K562 (cell line): ENCODE results near the gene EGLN1. TPM values are rescaled to one million over a fixed set of nuclear protein-coding genes. Genes with fewer than 3 reads are reported as not detected.

ENCODE experiments used
- ATAC-seq: fragments of 200-7000 bp; cut with Tn5 transposase; 3 replicates; pipeline ENCODE4 v1.9.1; 2020; ENCODE audit warnings: moderate library complexity
- BruUV-seq: library from RNA; stranded (reverse); fragments of 400-500 nt; replicated peaks from 2 replicates; lab custom pipeline; 2021; lab: Mats Ljungman, UMichigan
- CTCF ChIA-PET: fragments of 300-600 bp; formaldehyde crosslinking; extraction: SDS; loops from one replicate; lab custom pipeline; 2021; ENCODE audit warnings: low intra/inter-chr PET ratio; lab: Yijun Ruan, JAX
- POLR2A ChIA-PET: fragments of 300-600, 350-650 bp; sonication (Branson Sonifier 250); formaldehyde crosslinking; extraction: SDS; loops from one replicate; lab custom pipeline; 2021; ENCODE audit warnings: antibody characterized with exemption, inconsistent platforms; lab: Yijun Ruan, JAX
- DNase-seq, 4 experiments: peaks; one replicate each; pipeline versions ENCODE4 v3.0.0 to v3.0.0-alpha.2; 2011 to 2018; ENCODE audit warnings: low spot score in 3 of 4, mixed read lengths in 3 of 4; ENCODE audit errors: extremely low read depth in 1 of 4
- FAIRE-seq: peaks from 2 replicates; lab custom pipeline; 2011; peaks lifted over from hg19 to GRCh38; lab: Jason Lieb, UNC
- H2AFZ ChIP-seq: 2 replicates; pipeline ENCODE4 v1.6.0; 2011; ENCODE audit warnings: low read depth, low read length, control low read depth, inconsistent platforms
- H3K27ac ChIP-seq: fragments of 200-600 bp; 3 replicates; pipeline ENCODE4 v1.8.0; 2011; ENCODE audit warnings: low read depth, mild to moderate bottlenecking, control low read depth, inconsistent platforms, low read length, moderate library complexity, mixed read lengths; ENCODE audit errors: extremely low read depth
- H3K27me3 ChIP-seq, 2 experiments: fragments of 300-600 bp in 1 of 2; 2 replicates in 1 of 2; 3 replicates in 1 of 2; pipeline versions ENCODE4 v1.6.0 to v1.8.0; 2011; ENCODE audit warnings: inconsistent platforms in 2 of 2, low read length in 2 of 2, mild to moderate bottlenecking in 1 of 2, mixed read lengths in 1 of 2, moderate library complexity in 1 of 2; ENCODE audit not compliant: control insufficient read depth in 2 of 2, insufficient read depth in 2 of 2
- H3K36me3 ChIP-seq: fragments of 300-600 bp; 3 replicates; pipeline ENCODE4 v1.8.0; 2011; ENCODE audit warnings: mild to moderate bottlenecking, low read length, inconsistent platforms; ENCODE audit not compliant: control insufficient read depth, insufficient read depth
- H3K4me1 ChIP-seq, 2 experiments: fragments of 200-600 bp in 1 of 2; replicated peaks in 1 of 2; 2 replicates in 1 of 2; 3 replicates in 1 of 2; pipeline versions ENCODE4 v1.5.1 to v1.8.0; 2011; ENCODE audit warnings: inconsistent platforms in 2 of 2, low read length in 2 of 2, mild to moderate bottlenecking in 1 of 2, mixed read lengths in 1 of 2, moderate library complexity in 1 of 2; ENCODE audit not compliant: control insufficient read depth in 2 of 2, insufficient read depth in 2 of 2
- H3K4me2 ChIP-seq: 2 replicates; pipeline ENCODE4 v1.6.1; 2011; ENCODE audit warnings: low read length, control low read depth, inconsistent platforms, mixed read lengths; ENCODE audit not compliant: insufficient read depth
- H3K4me3 ChIP-seq: fragments of 200-600 bp; sonication (generic), shearing (Covaris generic); 2 replicates; pipeline ENCODE4 v1.5.1; 2016; ENCODE audit warnings: control low read depth, inconsistent platforms
- H3K79me2 ChIP-seq: fragments of 200-600 bp; 3 replicates; pipeline ENCODE4 v1.8.0; 2011; ENCODE audit warnings: low read length, inconsistent platforms; ENCODE audit not compliant: control insufficient read depth, insufficient read depth
- H3K9ac ChIP-seq, 2 experiments: 2 replicates each; pipeline versions ENCODE4 v1.6.0 to v1.6.1; 2011; ENCODE audit warnings: low read depth in 2 of 2, low read length in 2 of 2, control low read depth in 1 of 2, inconsistent platforms in 1 of 2, mild to moderate bottlenecking in 1 of 2, mixed read lengths in 1 of 2; ENCODE audit not compliant: insufficient read depth in 1 of 2
- H3K9me1 ChIP-seq: one replicate; pipeline ENCODE4 v1.6.0; 2011; ENCODE audit warnings: inconsistent platforms, mild to moderate bottlenecking, low read length, moderate library complexity; ENCODE audit not compliant: control insufficient read depth, insufficient read depth
- H3K9me3 ChIP-seq: replicated peaks from 2 replicates; pipeline ENCODE4 v1.5.1; 2011; ENCODE audit warnings: low read depth, low read length, inconsistent platforms; ENCODE audit not compliant: control insufficient read depth, insufficient read depth
- H4K20me1 ChIP-seq: replicated peaks from 2 replicates; pipeline ENCODE4 v1.6.1; 2011; ENCODE audit warnings: low read length, inconsistent platforms, mixed read lengths; ENCODE audit not compliant: control insufficient read depth, insufficient read depth
- STAT5B ChIP-seq: fragments of 250-450 bp; sonication (Bioruptor Pico); IDR thresholded peaks from 2 replicates; pipeline ENCODE4 v1.8.0; 2021; ENCODE audit warnings: mild to moderate bottlenecking, inconsistent platforms
- WHSC1 ChIP-seq: IDR thresholded peaks from one replicate; pipeline ENCODE4 v1.6.1; 2012; ENCODE audit warnings: low read length, control low read depth, inconsistent platforms
- ZNF551 ChIP-seq: fragments of 250-450 bp; sonication (Bioruptor Pico); IDR thresholded peaks from 2 replicates; pipeline ENCODE4 v1.5.0; 2021; ENCODE audit warnings: mild to moderate bottlenecking, moderate library complexity
- ZNF778 ChIP-seq: fragments of 450-650 bp; formaldehyde crosslinking; IDR thresholded peaks from 2 replicates; pipeline ENCODE4 v1.4.0; 2020; ENCODE audit warnings: mild to moderate bottlenecking, moderate library complexity
- WGBS: fragments of 100-300 bp; shearing (Covaris generic); methylation state at CpG from one replicate; pipeline ENCODE4 v1.1.6; 2016; ENCODE audit warnings: low coverage, mixed read lengths; ENCODE audit not compliant: insufficient coverage; ENCODE audit errors: missing lambda C conversion rate; 5-methylcytosine and 5-hydroxymethylcytosine counted together
- in situ Hi-C: fragments of 300-500 bp; cut with MboI; formaldehyde crosslinking; loops from 4 replicates; pipeline ENCODE4 v1.15.0; 2018; ENCODE audit warnings: inconsistent platforms, mixed read lengths
- intact Hi-C: fragments of 100-400 bp; cut with micrococcal nuclease; formaldehyde crosslinking; loops from 2 replicates; pipeline ENCODE4 v1.14.2; 2022
- polyA plus RNA-seq, 8 experiments: library from polyadenylated mRNA; depleted of rRNA in 4 of 8; stranded (reverse) in 5 of 8; unstranded in 3 of 8; fragments of >200 nt; fragmentation: Nextera tagmentation in 2 of 8; fragmentation: Illumina TruSeq in 1 of 8; extraction: Ambion mirVana in 2 of 8; extraction: Trizol in 1 of 8; gene quantifications; 2 replicates each; pipeline versions ENCODE4 v1.2.1 to v1.2.3, GENCODE V29; 2011 to 2014; ENCODE audit warnings: inconsistent platforms in 1 of 8, missing spikeins in 1 of 8
- total RNA-seq, 7 experiments: library from RNA; depleted of rRNA in 6 of 7; stranded (reverse); fragments of >200 nt in 6 of 7; fragmentation: Illumina TruSeq in 2 of 7; extraction: Trizol in 2 of 7; gene quantifications; 2 replicates each; pipeline versions ENCODE4 v1.2.1 to v1.2.3, GENCODE V29; 2011 to 2021; ENCODE audit warnings: low replicate concordance in 1 of 7
- TF ChIP-seq, protein P1 (sequence below): IDR thresholded peaks from 2 replicates; pipeline ENCODE4 v1.6.1; 2014; ENCODE audit warnings: antibody characterized with exemption
- TF ChIP-seq, protein P2 (sequence below): fragments of 450-650 bp; formaldehyde crosslinking; conservative IDR thresholded peaks from 2 replicates; pipeline ENCODE4 v1.4.0; 2022; ENCODE audit warnings: mild to moderate bottlenecking, missing genetic modification characterization
- TF ChIP-seq, protein P3 (sequence below): sonication (generic); formaldehyde crosslinking; IDR thresholded peaks from 2 replicates; pipeline ENCODE4 v1.8.0; 2022; ENCODE audit warnings: mild to moderate bottlenecking, missing genetic modification reagents
- TF ChIP-seq, protein P4 (sequence below): fragments of 250-450 bp; sonication (Bioruptor Pico); IDR thresholded peaks from 2 replicates; pipeline ENCODE4 v1.5.0; 2021
- TF ChIP-seq, protein P5 (sequence below), 2 experiments: fragments of 450-650 bp; formaldehyde crosslinking in 1 of 2; IDR thresholded peaks; 2 replicates each; pipeline versions ENCODE4 v1.4.0 to v1.6.1; 2014 to 2020; ENCODE audit warnings: mild to moderate bottlenecking in 2 of 2, borderline replicate concordance in 1 of 2, low read depth in 1 of 2

The EGLN1 gene
- total and polyA plus RNA-seq, 9 of the 15 experiments (the other 6 are each of a cell fraction or from before 2014, with no cell fraction given) = 5.2 to 54.3 (median 24.6) TPM

DNA sequence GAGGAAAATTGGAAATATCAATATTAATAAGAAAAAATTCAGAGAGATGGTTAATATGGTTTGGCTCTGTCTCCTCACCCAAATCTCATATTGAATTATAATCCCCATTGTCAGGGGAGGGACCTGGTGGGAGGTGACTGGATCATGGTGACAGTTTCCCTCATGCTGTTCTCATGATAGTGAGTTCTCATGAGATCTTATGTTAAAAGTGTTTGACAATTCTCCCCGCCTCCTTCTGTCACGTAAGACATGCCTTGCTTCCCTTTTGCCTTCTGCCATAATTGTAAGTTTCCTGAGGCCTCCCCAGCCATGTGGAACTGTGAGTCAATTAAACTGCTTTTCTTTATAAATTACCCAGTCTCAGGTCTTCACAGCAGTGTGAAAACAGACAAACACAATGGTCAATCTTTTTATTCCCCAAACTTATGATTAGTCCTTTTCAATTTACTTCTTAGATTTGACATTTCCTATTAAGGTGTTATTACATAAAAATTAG, 11.0 kb downstream of the EGLN1 start:
- Histone ChIP-seq H3K27me3 (no peaks in the 10 kb centered on the region), H3K9me3 (no peaks in the 10 kb centered on the region), H3K4me3 (no peak overlapping the region), H3K4me2 (no peak overlapping the region), H2AFZ (no peak overlapping the region), H3K9ac (no peak overlapping the region), H4K20me1 (peaks cover 20% of the 10 kb centered on the region), H3K79me2 (peaks cover 99% of the 10 kb centered on the region), H3K4me1 (peaks cover 14 to 16% of the 10 kb centered on the region in 2 experiments; a peak in 4 of 5 replicates), H3K27ac (no peak overlapping the region), H3K36me3 (peaks cover 65% of the 10 kb centered on the region), H3K9me1 (no peaks in the 10 kb centered on the region)
- POLR2A ChIA-PET = interaction anchor here (1.5 to 3.7 kb wide), 2 partner anchors 10 to 16 kb away, joined by 3 to 18 read pairs; partner anchors contain the start of gene EGLN1
- intact Hi-C loops (no loop called here), in situ Hi-C loops (no loop called here)
- 76% methylated on average over 2 of the region's 2 CpGs for WGBS
- ATAC-seq (no peak), DNase-seq (no peak), FAIRE-seq (no peak)
- CTCF ChIA-PET = no interaction called here
- BruUV-seq = no TSS peak
- TF ChIP-seq STAT5B (CRISPR knock-in tag) (no peak), WHSC1 (no peak), ZNF551 (CRISPR knock-in tag) (no peak), ZNF778 (CRISPR knock-in tag) (no peak)
- TF ChIP-seq, protein P1, sequence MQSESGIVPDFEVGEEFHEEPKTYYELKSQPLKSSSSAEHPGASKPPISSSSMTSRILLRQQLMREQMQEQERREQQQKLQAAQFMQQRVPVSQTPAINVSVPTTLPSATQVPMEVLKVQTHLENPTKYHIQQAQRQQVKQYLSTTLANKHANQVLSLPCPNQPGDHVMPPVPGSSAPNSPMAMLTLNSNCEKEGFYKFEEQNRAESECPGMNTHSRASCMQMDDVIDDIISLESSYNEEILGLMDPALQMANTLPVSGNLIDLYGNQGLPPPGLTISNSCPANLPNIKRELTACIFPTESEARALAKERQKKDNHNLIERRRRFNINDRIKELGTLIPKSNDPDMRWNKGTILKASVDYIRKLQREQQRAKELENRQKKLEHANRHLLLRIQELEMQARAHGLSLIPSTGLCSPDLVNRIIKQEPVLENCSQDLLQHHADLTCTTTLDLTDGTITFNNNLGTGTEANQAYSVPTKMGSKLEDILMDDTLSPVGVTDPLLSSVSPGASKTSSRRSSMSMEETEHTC = no peak
- TF ChIP-seq, protein P2, sequence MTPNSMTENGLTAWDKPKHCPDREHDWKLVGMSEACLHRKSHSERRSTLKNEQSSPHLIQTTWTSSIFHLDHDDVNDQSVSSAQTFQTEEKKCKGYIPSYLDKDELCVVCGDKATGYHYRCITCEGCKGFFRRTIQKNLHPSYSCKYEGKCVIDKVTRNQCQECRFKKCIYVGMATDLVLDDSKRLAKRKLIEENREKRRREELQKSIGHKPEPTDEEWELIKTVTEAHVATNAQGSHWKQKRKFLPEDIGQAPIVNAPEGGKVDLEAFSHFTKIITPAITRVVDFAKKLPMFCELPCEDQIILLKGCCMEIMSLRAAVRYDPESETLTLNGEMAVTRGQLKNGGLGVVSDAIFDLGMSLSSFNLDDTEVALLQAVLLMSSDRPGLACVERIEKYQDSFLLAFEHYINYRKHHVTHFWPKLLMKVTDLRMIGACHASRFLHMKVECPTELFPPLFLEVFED (CRISPR knock-in tag) = no peak
- TF ChIP-seq, protein P3, sequence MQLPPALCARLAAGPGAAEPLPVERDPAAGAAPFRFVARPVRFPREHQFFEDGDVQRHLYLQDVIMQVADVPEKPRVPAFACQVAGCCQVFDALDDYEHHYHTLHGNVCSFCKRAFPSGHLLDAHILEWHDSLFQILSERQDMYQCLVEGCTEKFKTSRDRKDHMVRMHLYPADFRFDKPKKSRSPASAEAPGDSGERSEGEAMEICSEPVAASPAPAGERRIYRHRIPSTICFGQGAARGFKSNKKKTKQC (CRISPR knock-in tag) = no peak
- TF ChIP-seq, protein P4, sequence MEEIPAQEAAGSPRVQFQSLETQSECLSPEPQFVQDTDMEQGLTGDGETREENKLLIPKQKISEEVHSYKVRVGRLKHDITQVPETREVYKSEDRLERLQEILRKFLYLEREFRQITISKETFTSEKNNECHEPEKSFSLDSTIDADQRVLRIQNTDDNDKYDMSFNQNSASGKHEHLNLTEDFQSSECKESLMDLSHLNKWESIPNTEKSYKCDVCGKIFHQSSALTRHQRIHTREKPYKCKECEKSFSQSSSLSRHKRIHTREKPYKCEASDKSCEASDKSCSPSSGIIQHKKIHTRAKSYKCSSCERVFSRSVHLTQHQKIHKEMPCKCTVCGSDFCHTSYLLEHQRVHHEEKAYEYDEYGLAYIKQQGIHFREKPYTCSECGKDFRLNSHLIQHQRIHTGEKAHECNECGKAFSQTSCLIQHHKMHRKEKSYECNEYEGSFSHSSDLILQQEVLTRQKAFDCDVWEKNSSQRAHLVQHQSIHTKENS (CRISPR knock-in tag) = no peak
- TF ChIP-seq, protein P5, sequence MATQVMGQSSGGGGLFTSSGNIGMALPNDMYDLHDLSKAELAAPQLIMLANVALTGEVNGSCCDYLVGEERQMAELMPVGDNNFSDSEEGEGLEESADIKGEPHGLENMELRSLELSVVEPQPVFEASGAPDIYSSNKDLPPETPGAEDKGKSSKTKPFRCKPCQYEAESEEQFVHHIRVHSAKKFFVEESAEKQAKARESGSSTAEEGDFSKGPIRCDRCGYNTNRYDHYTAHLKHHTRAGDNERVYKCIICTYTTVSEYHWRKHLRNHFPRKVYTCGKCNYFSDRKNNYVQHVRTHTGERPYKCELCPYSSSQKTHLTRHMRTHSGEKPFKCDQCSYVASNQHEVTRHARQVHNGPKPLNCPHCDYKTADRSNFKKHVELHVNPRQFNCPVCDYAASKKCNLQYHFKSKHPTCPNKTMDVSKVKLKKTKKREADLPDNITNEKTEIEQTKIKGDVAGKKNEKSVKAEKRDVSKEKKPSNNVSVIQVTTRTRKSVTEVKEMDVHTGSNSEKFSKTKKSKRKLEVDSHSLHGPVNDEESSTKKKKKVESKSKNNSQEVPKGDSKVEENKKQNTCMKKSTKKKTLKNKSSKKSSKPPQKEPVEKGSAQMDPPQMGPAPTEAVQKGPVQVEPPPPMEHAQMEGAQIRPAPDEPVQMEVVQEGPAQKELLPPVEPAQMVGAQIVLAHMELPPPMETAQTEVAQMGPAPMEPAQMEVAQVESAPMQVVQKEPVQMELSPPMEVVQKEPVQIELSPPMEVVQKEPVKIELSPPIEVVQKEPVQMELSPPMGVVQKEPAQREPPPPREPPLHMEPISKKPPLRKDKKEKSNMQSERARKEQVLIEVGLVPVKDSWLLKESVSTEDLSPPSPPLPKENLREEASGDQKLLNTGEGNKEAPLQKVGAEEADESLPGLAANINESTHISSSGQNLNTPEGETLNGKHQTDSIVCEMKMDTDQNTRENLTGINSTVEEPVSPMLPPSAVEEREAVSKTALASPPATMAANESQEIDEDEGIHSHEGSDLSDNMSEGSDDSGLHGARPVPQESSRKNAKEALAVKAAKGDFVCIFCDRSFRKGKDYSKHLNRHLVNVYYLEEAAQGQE (IDR thresholded peaks at IDR 0.05; ENCODE audit: borderline replicate concordance) = no peak
- TF ChIP-seq, protein P5 (CRISPR knock-in tag; IDR thresholded peaks at IDR 0.05; ENCODE audit: low read depth) = no peak
